Trophoblast cell (in vitro differentiated cells and primary cell): Measurements from ENCODE around the gene BABAM2.
"Not testable (repeated sequence)": the region's sequence is repeated elsewhere in the genome, so short reads cannot be mapped to it uniquely, and the experiment has no call there.

Experiments used
- DNase-seq, 2 donors: peaks; one replicate each; pipeline ENCODE4 v3.0.0-alpha.2; 2016
- H2AFZ ChIP-seq: 2 replicates; pipeline ENCODE4 v1.6.1; 2013; ENCODE audit warnings: low read length, moderate library complexity, mild to moderate bottlenecking; ENCODE audit not compliant: insufficient read depth, poor library complexity
- H2AK5ac ChIP-seq: 2 replicates; pipeline ENCODE4 v1.6.1; 2013; ENCODE audit warnings: mild to moderate bottlenecking, low read length
- H2BK120ac ChIP-seq: 2 replicates; pipeline ENCODE4 v1.6.1; 2013; ENCODE audit warnings: low read length, mild to moderate bottlenecking, moderate library complexity; ENCODE audit not compliant: insufficient read depth, poor library complexity
- H2BK12ac ChIP-seq: 2 replicates; pipeline ENCODE4 v1.6.1; 2013; ENCODE audit warnings: mild to moderate bottlenecking, low read length, moderate library complexity
- H2BK5ac ChIP-seq: 2 replicates; pipeline ENCODE4 v1.6.1; 2013; ENCODE audit warnings: low read length, low read depth, moderate library complexity, mild to moderate bottlenecking; ENCODE audit not compliant: poor library complexity
- H3K14ac ChIP-seq: 2 replicates; pipeline ENCODE4 v1.6.1; 2013; ENCODE audit warnings: mild to moderate bottlenecking, low read length
- H3K18ac ChIP-seq: 2 replicates; pipeline ENCODE4 v1.6.1; 2013; ENCODE audit warnings: mild to moderate bottlenecking, low read length
- H3K23ac ChIP-seq: 2 replicates; pipeline ENCODE4 v1.6.1; 2013; ENCODE audit warnings: low read length
- H3K27ac ChIP-seq: 2 replicates; pipeline ENCODE4 v1.5.1; 2013; ENCODE audit warnings: low read depth, mild to moderate bottlenecking, inconsistent platforms, low read length, moderate library complexity
- H3K27me3 ChIP-seq: 2 replicates; pipeline ENCODE4 v1.6.1; 2013; ENCODE audit warnings: inconsistent platforms, mild to moderate bottlenecking, low read length, moderate library complexity; ENCODE audit not compliant: insufficient read depth
- H3K36me3 ChIP-seq, 2 experiments: 1 replicate in 1 of 2; 2 replicates in 1 of 2; pipeline ENCODE4 v1.6.1; 2013; ENCODE audit warnings: low read length in 2 of 2, mild to moderate bottlenecking in 2 of 2, moderate library complexity in 1 of 2; ENCODE audit not compliant: insufficient read depth in 2 of 2, control insufficient read depth in 1 of 2
- H3K4ac ChIP-seq: 2 replicates; pipeline ENCODE4 v1.6.1; 2013; ENCODE audit warnings: low read depth, mild to moderate bottlenecking, low read length, moderate library complexity
- H3K4me1 ChIP-seq, 2 experiments: 1 replicate in 1 of 2; 2 replicates in 1 of 2; pipeline ENCODE4 v1.6.1; 2013; ENCODE audit warnings: low read length in 2 of 2, mild to moderate bottlenecking in 2 of 2, moderate library complexity in 1 of 2; ENCODE audit not compliant: insufficient read depth in 2 of 2, control insufficient read depth in 1 of 2
- H3K4me2 ChIP-seq: 2 replicates; pipeline ENCODE4 v1.6.1; 2013; ENCODE audit warnings: inconsistent platforms, mild to moderate bottlenecking, low read length, moderate library complexity
- H3K4me3 ChIP-seq: 2 replicates; pipeline ENCODE4 v1.5.1; 2013; ENCODE audit warnings: mild to moderate bottlenecking, low read depth, low read length, inconsistent platforms
- H3K79me1 ChIP-seq: one replicate; pipeline ENCODE4 v1.6.1; 2013; ENCODE audit warnings: low read length
- H3K79me2 ChIP-seq: 2 replicates; pipeline ENCODE4 v1.6.1; 2013; ENCODE audit warnings: low read length, mild to moderate bottlenecking; ENCODE audit not compliant: control insufficient read depth, insufficient read depth, poor library complexity
- H3K9ac ChIP-seq: 2 replicates; pipeline ENCODE4 v1.6.1; 2013; ENCODE audit warnings: mild to moderate bottlenecking, low read length
- H3K9me3 ChIP-seq: 2 replicates; pipeline ENCODE4 v1.6.1; 2013; ENCODE audit warnings: low read depth, mild to moderate bottlenecking, control low read depth, inconsistent platforms, low read length; ENCODE audit not compliant: insufficient read depth
- H4K12ac ChIP-seq: 2 replicates; pipeline ENCODE4 v1.6.1; 2013; ENCODE audit warnings: low read depth, mild to moderate bottlenecking, low read length, moderate library complexity
- H4K8ac ChIP-seq: 2 replicates; pipeline ENCODE4 v1.6.1; 2013; ENCODE audit warnings: low read depth, mild to moderate bottlenecking, low read length, moderate library complexity
- H4K91ac ChIP-seq: one replicate; pipeline ENCODE4 v1.6.1; 2013; ENCODE audit warnings: low read depth, mild to moderate bottlenecking, low read length, moderate library complexity
- WGBS: extraction: QIAGEN DNeasy Blood & Tissue Kit; methylation state at CpG from one replicate; pipeline ENCODE4 v1.1.7; 2013; ENCODE audit warnings: missing lambda C conversion rate; ENCODE audit not compliant: insufficient read length, insufficient coverage; ENCODE audit errors: extremely low coverage; 5-methylcytosine and 5-hydroxymethylcytosine counted together

BABAM2 gene

DNA sequence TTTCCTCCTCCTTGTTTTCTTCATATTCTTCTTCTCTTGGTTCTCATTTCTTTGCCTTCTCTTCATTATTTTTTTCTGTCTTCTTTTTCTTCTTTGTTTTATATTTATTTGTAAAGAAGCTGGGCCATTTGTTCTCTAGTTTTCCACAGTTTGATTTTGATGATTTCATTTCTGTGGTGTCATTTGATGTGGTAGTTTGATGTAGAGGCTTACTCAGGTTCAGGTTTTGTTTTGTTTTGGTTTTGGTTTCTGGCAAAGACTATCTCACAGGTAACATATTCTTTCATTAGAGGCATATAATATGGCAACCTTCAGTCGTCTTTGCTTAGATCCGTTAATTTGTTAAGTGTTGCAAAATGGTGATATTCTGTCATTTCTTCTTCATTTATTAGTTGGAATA is 75.3 kb downstream of the BABAM2 start:
- no peak overlapping the region for H3K23ac ChIP-seq
- no peak overlapping the region for H2AFZ ChIP-seq
- no peak overlapping the region for H3K4me3 ChIP-seq
- no peak overlapping the region for H2BK12ac ChIP-seq
- H3K27me3 ChIP-seq = no peaks in the 10 kb centered on the region
- H3K79me2 ChIP-seq = no peaks in the 10 kb centered on the region
- H3K79me1 ChIP-seq = peaks cover under 1% of the 10 kb centered on the region
- no peak overlapping the region for H3K18ac ChIP-seq
- peaks cover 3 to 5% of the 10 kb centered on the region in 2 experiments for H3K4me1 ChIP-seq
- no peak overlapping the region for H3K4me2 ChIP-seq
- no peak overlapping the region for H4K12ac ChIP-seq
- no peak overlapping the region for H4K91ac ChIP-seq
- peaks cover 3% of the 10 kb centered on the region for H3K9me3 ChIP-seq
- no peak overlapping the region for H3K4ac ChIP-seq
- H2AK5ac ChIP-seq = no peak overlapping the region
- H2BK120ac ChIP-seq = no peak overlapping the region
- H2BK5ac ChIP-seq = no peak overlapping the region
- H4K8ac ChIP-seq = no peak overlapping the region
- H3K14ac ChIP-seq = no peak overlapping the region
- H3K27ac ChIP-seq = no peak overlapping the region
- peaks cover 0 to 3% of the 10 kb centered on the region in 2 experiments for H3K36me3 ChIP-seq
- no CpG with 5 or more reads among the region's 2 CpGs for WGBS
- no peak for DNase-seq
- H3K9ac ChIP-seq = no peak overlapping the region

GRCh38 chr2:27966466-27966865 is 75.9 kb downstream of the BABAM2 start:
- H3K27me3 ChIP-seq = no peaks in the 10 kb centered on the region
- no CpG with 5 or more reads among the region's 3 CpGs for WGBS
- H3K4me2 ChIP-seq = peak overlapping the region; percentile 9
- H3K79me2 ChIP-seq = no peaks in the 10 kb centered on the region
- no peak overlapping the region for H2BK120ac ChIP-seq
- H3K4me1 ChIP-seq = peaks cover 3 to 4% of the 10 kb centered on the region in 2 experiments
- H4K8ac ChIP-seq = no peak overlapping the region
- H2AK5ac ChIP-seq = no peak overlapping the region
- no peak overlapping the region for H3K18ac ChIP-seq
- no peak overlapping the region for H4K12ac ChIP-seq
- peaks cover 0 to 3% of the 10 kb centered on the region in 2 experiments for H3K36me3 ChIP-seq
- peak overlapping the region; percentile 33 for H3K27ac ChIP-seq
- no peak overlapping the region for H3K23ac ChIP-seq
- no peak overlapping the region for H2BK12ac ChIP-seq
- H3K14ac ChIP-seq = no peak overlapping the region
- no peak overlapping the region for H2AFZ ChIP-seq
- H3K4ac ChIP-seq = no peak overlapping the region
- H3K9me3 ChIP-seq = peaks cover 3% of the 10 kb centered on the region
- H3K79me1 ChIP-seq = no peaks in the 10 kb centered on the region
- H3K9ac ChIP-seq = no peak overlapping the region
- H3K4me3 ChIP-seq = no peak overlapping the region
- no peak overlapping the region for H4K91ac ChIP-seq
- DNase-seq = no peak
- no peak overlapping the region for H2BK5ac ChIP-seq

GRCh38 chr2:27967076-27967475 is 76.5 kb downstream of the BABAM2 start:
- no peak for DNase-seq
- Histone ChIP-seq H3K23ac (no peak overlapping the region), H3K9ac (no peak overlapping the region), H3K27ac (no peak overlapping the region), H3K4ac (no peak overlapping the region), H3K79me2 (no peaks in the 10 kb centered on the region), H3K14ac (peak overlapping the region; percentile 44), H2AK5ac (no peak overlapping the region), H2AFZ (no peak overlapping the region), H3K4me3 (no peak overlapping the region), H4K12ac (no peak overlapping the region), H2BK5ac (peak overlapping the region; percentile 27), H3K79me1 (no peaks in the 10 kb centered on the region), H4K8ac (no peak overlapping the region), H2BK12ac (no peak overlapping the region), H3K18ac (no peak overlapping the region), H3K4me1 (peaks cover 3 to 4% of the 10 kb centered on the region in 2 experiments), H3K27me3 (no peaks in the 10 kb centered on the region), H4K91ac (peak overlapping the region; percentile 4), H3K9me3 (peaks cover 3% of the 10 kb centered on the region), H3K36me3 (peaks cover 0 to 3% of the 10 kb centered on the region in 2 experiments), H2BK120ac (no peak overlapping the region), H3K4me2 (no peak overlapping the region)
- WGBS = no CpG with 5 or more reads among the region's 4 CpGs

GRCh38 chr2:27968045-27968444 is 77.5 kb downstream of the BABAM2 start:
- H3K23ac ChIP-seq, H4K12ac ChIP-seq, H2BK5ac ChIP-seq, H3K27ac ChIP-seq, H4K8ac ChIP-seq, H4K91ac ChIP-seq, H3K9ac ChIP-seq, H3K14ac ChIP-seq, H3K79me2 ChIP-seq, DNase-seq, H2AFZ ChIP-seq, H3K18ac ChIP-seq, H3K4ac ChIP-seq, H2AK5ac ChIP-seq, H3K4me3 ChIP-seq, H3K27me3 ChIP-seq, H2BK120ac ChIP-seq, H3K4me1 ChIP-seq, H3K79me1 ChIP-seq, H3K4me2 ChIP-seq, H3K36me3 ChIP-seq, H3K9me3 ChIP-seq, H2BK12ac ChIP-seq: not testable (repeated sequence)
- no CpG with 5 or more reads among the region's 4 CpGs for WGBS
